ENCODE data around the gene TNIK.

DNA sequence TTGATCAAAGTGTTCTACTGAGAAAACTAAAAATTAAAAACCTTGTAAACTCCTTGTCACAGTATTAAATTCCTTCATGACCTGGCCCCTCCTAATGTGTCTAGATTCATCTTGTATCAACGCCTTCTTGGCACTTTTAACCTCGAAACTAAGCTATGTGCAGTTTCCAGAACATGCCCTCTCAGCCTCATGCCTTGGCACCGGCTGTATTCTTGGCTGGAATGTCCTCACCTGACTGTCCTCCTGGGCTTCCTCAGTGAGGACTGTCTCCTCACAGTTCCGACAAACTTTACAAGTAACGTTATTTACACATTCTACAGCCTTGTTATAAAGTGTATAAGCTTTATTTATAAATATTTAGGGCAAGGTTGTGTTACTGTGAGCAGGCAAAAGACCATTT, 237.2 kb downstream of the TNIK start:
- TF ChIP-seq POLR2AphosphoS5 (IDR thresholded peaks at IDR 0.05; ENCODE audit: low read depth, low read length) (no peak), REST (IDR thresholded peaks at IDR 0.05; ENCODE audit: insufficient read depth in 1 of 2, low read depth in 2 of 2, low read length in 2 of 2) (no peak), SIN3A (IDR thresholded peaks at IDR 0.05; ENCODE audit: borderline replicate concordance, insufficient read depth, low read length) (no peak)

All from PFSK-1 (cell line).